GM12878 (cell line): ENCODE results near the gene MACROD2. TPM values are rescaled to one million over a fixed set of nuclear protein-coding genes. Genes with fewer than 3 reads are reported as not detected.

Experiments
- ATAC-seq: fragments of 200-7000 bp; cut with Tn5 transposase; 3 replicates; pipeline ENCODE4 v1.9.1; 2020; ENCODE audit warnings: mild to moderate bottlenecking, moderate library complexity
- BruUV-seq: library from RNA; stranded (reverse); fragments of 400-500 nt; replicated peaks from 2 replicates; lab custom pipeline; 2021; lab: Mats Ljungman, UMichigan
- CTCF ChIA-PET: fragments of 300-600 bp; sonication (Branson Sonifier 250); formaldehyde crosslinking; extraction: SDS; loops from one replicate; lab custom pipeline; 2021; ENCODE audit warnings: inconsistent platforms; lab: Yijun Ruan, JAX
- POLR2A ChIA-PET: fragments of 350-600 bp; formaldehyde crosslinking; extraction: SDS; loops from one replicate; lab custom pipeline; 2021; ENCODE audit warnings: inconsistent platforms; lab: Charles Lee
- RAD21 ChIA-PET: fragments of 300-600 bp; sonication (Branson Sonifier 250); formaldehyde crosslinking; loops from one replicate; lab custom pipeline; 2023; ENCODE audit warnings: antibody characterized with exemption; ENCODE audit not compliant: unreplicated experiment; lab: Charles Lee
- SMC1A ChIA-PET: fragments of 300-600 bp; sonication (Branson Sonifier 250); formaldehyde crosslinking; loops from one replicate; lab custom pipeline; 2023; ENCODE audit not compliant: unreplicated experiment, uncharacterized antibody; lab: Charles Lee
- DNase-seq: peaks from one replicate; pipeline ENCODE4 v3.0.0-alpha.2; 2011; ENCODE audit warnings: low read depth, low spot score
- FAIRE-seq: peaks from 3 replicates; lab custom pipeline; 2011; peaks lifted over from hg19 to GRCh38; lab: Jason Lieb, UNC
- H2AFZ ChIP-seq: 2 replicates; pipeline ENCODE4 v1.6.0; 2011; ENCODE audit warnings: low read depth, low read length, control low read depth; ENCODE audit not compliant: control insufficient read depth
- H3K27ac ChIP-seq: 2 replicates; pipeline ENCODE4 v1.5.1; 2011; ENCODE audit warnings: control low read depth; ENCODE audit not compliant: control insufficient read depth, insufficient read depth
- H3K27me3 ChIP-seq, 2 experiments: replicated peaks in 1 of 2; 2 replicates each; pipeline versions ENCODE4 v1.6.0 to v1.6.1; 2011; ENCODE audit warnings: low read length in 1 of 2; ENCODE audit not compliant: control insufficient read depth in 2 of 2, insufficient read depth in 2 of 2
- H3K36me3 ChIP-seq, 2 experiments: 2 replicates each; pipeline ENCODE4 v1.5.1; 2011; ENCODE audit warnings: low read length in 1 of 2; ENCODE audit not compliant: control insufficient read depth in 2 of 2, insufficient read depth in 2 of 2
- H3K4me1 ChIP-seq: 2 replicates; pipeline ENCODE4 v1.6.1; 2011; ENCODE audit warnings: mild to moderate bottlenecking, low read length, moderate library complexity, mixed read lengths; ENCODE audit not compliant: control insufficient read depth, insufficient read depth
- H3K4me2 ChIP-seq: 2 replicates; pipeline ENCODE4 v1.6.0; 2011; ENCODE audit warnings: control low read depth; ENCODE audit not compliant: control insufficient read depth, insufficient read depth
- H3K4me3 ChIP-seq: fragments of 200-600 bp; sonication (generic); 2 replicates; pipeline ENCODE4 v1.5.1; 2016
- H3K79me2 ChIP-seq: 2 replicates; pipeline ENCODE4 v1.6.0; 2011; ENCODE audit warnings: low read length; ENCODE audit not compliant: control insufficient read depth, insufficient read depth
- H3K9ac ChIP-seq: 2 replicates; pipeline ENCODE4 v1.8.0; 2011; ENCODE audit warnings: low read length, control low read depth, mixed read lengths; ENCODE audit not compliant: control insufficient read depth, insufficient read depth
- H3K9me3 ChIP-seq: replicated peaks from 3 replicates; pipeline ENCODE4 v1.5.1; 2011; ENCODE audit warnings: mild to moderate bottlenecking, low read length; ENCODE audit not compliant: control insufficient read depth, insufficient read depth
- H4K20me1 ChIP-seq: 2 replicates; pipeline ENCODE4 v1.6.0; 2011; ENCODE audit not compliant: control insufficient read depth, insufficient read depth
- FOXK2 ChIP-seq: fragments of 450-650 bp; IDR thresholded peaks from 2 replicates; pipeline ENCODE4 v1.6.1; 2017; ENCODE audit warnings: mild to moderate bottlenecking, moderate library complexity
- MEF2B ChIP-seq: fragments of 450-650 bp; IDR thresholded peaks from 2 replicates; pipeline ENCODE4 v1.6.1; 2018; ENCODE audit warnings: mild to moderate bottlenecking, moderate library complexity; ENCODE audit not compliant: partially characterized antibody, poor library complexity, severe bottlenecking
- SIN3A ChIP-seq: IDR thresholded peaks from 2 replicates; pipeline ENCODE4 v1.6.1; 2012; ENCODE audit warnings: low read depth, low read length, improper control_type of control experiment
- SMARCA5 ChIP-seq: fragments of 450-650 bp; IDR thresholded peaks from 2 replicates; pipeline ENCODE4 v1.6.1; 2017; ENCODE audit warnings: mild to moderate bottlenecking
- STAT3 ChIP-seq: IDR thresholded peaks from 2 replicates; pipeline ENCODE4 v1.6.1; 2011; ENCODE audit warnings: low read depth, low read length, improper control_type of control experiment
- WGBS: methylation state at CpG from one replicate; pipeline ENCODE4 v1.1.6; 2016; ENCODE audit warnings: low lambda C conversion rate; ENCODE audit not compliant: insufficient replicate concordance, insufficient coverage; ENCODE audit errors: missing lambda C conversion rate; 5-methylcytosine and 5-hydroxymethylcytosine counted together
- in situ Hi-C: fragments of 300-500 bp; cut with MboI; formaldehyde crosslinking; loops from 9 replicates; pipeline ENCODE4 v1.14.3; 2018; ENCODE audit warnings: mixed read lengths
- intact Hi-C: fragments of 100-400 bp; cut with micrococcal nuclease; formaldehyde crosslinking; loops from one replicate; pipeline ENCODE4 v1.14.2; 2022; ENCODE audit not compliant: unreplicated experiment
- polyA plus RNA-seq, 11 experiments: library from polyadenylated mRNA; depleted of rRNA in 4 of 11; unstranded in 6 of 11; stranded (reverse) in 5 of 11; fragments of >200 nt; fragmentation: Nextera tagmentation in 4 of 11; fragmentation: Illumina TruSeq in 1 of 11; extraction: Ambion mirVana in 4 of 11; extraction: Trizol in 1 of 11; gene quantifications; 1 replicate in 1 of 11; 2 replicates in 10 of 11; pipeline versions ENCODE4 v1.2.1 to v1.2.3, GENCODE V29; 2011 to 2016; ENCODE audit warnings: inconsistent platforms in 2 of 11, missing spikeins in 2 of 11, low read depth in 1 of 11
- total RNA-seq, 4 experiments: library from RNA; depleted of rRNA in 3 of 4; stranded (reverse); fragments of >200 nt in 3 of 4; fragmentation: Illumina TruSeq in 1 of 4; extraction: Trizol in 1 of 4; gene quantifications; 2 replicates each; pipeline versions ENCODE4 v1.2.1 to v1.2.3, GENCODE V29; 2013 to 2021
- TF ChIP-seq, protein P1 (sequence below): fragments of 450-650 bp; formaldehyde crosslinking; IDR thresholded peaks from 2 replicates; pipeline ENCODE4 v1.4.0; 2020; ENCODE audit warnings: mild to moderate bottlenecking, moderate library complexity

Gene MACROD2
- total and polyA plus RNA-seq, 10 of the 15 experiments (the other 5 are each of a cell fraction or from before 2014, with no cell fraction given), result 1.1 to 21.5 (median 2.2) TPM

DNA sequence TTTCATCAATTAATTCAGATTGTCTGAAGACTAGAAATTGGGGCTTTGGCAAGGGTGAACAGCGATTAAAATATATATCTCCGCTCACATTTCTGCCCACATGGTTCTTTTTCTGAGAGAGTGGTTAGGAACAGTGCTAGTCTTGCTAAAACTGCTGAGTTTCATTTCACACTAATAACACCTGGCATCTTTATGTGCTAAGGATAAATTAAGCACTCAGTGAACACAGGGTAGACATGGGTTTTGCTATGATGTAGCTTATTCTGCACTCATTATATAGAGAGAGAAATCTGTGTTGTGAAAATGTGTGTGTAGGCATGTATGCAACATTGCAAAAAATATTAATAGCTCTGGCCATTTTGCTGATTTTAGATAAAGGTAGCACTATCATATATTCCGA lies 965.5 kb downstream of the MACROD2 start:
- Histone ChIP-seq H3K4me3 (no peak overlapping the region), H3K4me2 (no peak overlapping the region), H3K27me3 (no peaks in the 10 kb centered on the region), H3K9me3 (no peaks in the 10 kb centered on the region), H3K9ac (no peak overlapping the region), H3K79me2 (no peaks in the 10 kb centered on the region), H4K20me1 (no peaks in the 10 kb centered on the region), H3K27ac (no peak overlapping the region), H3K36me3 (no peaks in the 10 kb centered on the region), H2AFZ (no peak overlapping the region), H3K4me1 (no peaks in the 10 kb centered on the region)
- FAIRE-seq (no peak), DNase-seq (no peak), ATAC-seq (no peak)
- intact Hi-C loops (no loop called here), in situ Hi-C loops (no loop called here)
- TF ChIP-seq MEF2B (no peak), SIN3A (no peak), SMARCA5 (no peak), FOXK2 (no peak), STAT3 (no peak)
- ChIA-PET CTCF (interaction anchor here (1.4 kb wide), 1 partner anchor 19 kb away, joined by 3 read pairs; no protein-coding TSS in a partner anchor), RAD21 (no interaction called here), POLR2A (no interaction called here), SMC1A (interaction anchor here (1.0 kb wide), 1 partner anchor 190 kb away, joined by 3 read pairs; no protein-coding TSS in a partner anchor)
- no TSS peak for BruUV-seq
- WGBS, result 26% methylated on average over 3 of the region's 3 CpGs

DNA sequence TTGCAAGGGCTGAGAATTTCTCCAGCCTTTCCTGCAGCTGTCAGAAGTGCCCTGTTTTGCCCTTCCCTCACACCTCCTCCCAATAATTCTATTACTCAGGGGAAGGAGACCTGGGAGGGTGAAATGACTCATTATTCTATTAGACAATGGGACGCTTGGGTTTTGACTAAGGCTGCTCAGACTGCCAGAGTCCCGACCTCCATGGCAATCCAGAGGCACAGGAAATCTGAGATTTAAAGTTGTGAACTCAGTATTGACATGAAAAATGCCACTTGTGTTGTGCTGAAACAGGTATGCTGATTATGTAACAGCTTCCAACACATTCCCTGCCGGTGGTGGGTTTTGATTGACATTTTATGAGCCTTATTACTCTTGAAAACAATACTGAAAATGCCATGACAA lies 967.9 kb downstream of the MACROD2 start:
- no peaks in the 10 kb centered on the region for H3K4me1 ChIP-seq

More for the DNA sequence above, 967.9 kb downstream of the MACROD2 start:
- ChIA-PET POLR2A (no interaction called here), RAD21 (no interaction called here), CTCF (interaction anchor here (0.9 kb wide), 1 partner anchor 15 kb away, joined by 3 read pairs; no protein-coding TSS in a partner anchor)
- H2AFZ ChIP-seq, result no peak overlapping the region
- FAIRE-seq (no peak), DNase-seq (no peak)
- WGBS, result 39% methylated on average over 3 of the region's 3 CpGs
- H3K27me3 ChIP-seq, result no peaks in the 10 kb centered on the region
- no TSS peak for BruUV-seq
- no peak overlapping the region for H3K9ac ChIP-seq
- H3K27ac ChIP-seq, result no peak overlapping the region
- TF ChIP-seq, protein P1, sequence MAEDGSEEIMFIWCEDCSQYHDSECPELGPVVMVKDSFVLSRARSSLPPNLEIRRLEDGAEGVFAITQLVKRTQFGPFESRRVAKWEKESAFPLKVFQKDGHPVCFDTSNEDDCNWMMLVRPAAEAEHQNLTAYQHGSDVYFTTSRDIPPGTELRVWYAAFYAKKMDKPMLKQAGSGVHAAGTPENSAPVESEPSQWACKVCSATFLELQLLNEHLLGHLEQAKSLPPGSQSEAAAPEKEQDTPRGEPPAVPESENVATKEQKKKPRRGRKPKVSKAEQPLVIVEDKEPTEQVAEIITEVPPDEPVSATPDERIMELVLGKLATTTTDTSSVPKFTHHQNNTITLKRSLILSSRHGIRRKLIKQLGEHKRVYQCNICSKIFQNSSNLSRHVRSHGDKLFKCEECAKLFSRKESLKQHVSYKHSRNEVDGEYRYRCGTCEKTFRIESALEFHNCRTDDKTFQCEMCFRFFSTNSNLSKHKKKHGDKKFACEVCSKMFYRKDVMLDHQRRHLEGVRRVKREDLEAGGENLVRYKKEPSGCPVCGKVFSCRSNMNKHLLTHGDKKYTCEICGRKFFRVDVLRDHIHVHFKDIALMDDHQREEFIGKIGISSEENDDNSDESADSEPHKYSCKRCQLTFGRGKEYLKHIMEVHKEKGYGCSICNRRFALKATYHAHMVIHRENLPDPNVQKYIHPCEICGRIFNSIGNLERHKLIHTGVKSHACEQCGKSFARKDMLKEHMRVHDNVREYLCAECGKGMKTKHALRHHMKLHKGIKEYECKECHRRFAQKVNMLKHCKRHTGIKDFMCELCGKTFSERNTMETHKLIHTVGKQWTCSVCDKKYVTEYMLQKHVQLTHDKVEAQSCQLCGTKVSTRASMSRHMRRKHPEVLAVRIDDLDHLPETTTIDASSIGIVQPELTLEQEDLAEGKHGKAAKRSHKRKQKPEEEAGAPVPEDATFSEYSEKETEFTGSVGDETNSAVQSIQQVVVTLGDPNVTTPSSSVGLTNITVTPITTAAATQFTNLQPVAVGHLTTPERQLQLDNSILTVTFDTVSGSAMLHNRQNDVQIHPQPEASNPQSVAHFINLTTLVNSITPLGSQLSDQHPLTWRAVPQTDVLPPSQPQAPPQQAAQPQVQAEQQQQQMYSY (CRISPR knock-in tag), result no peak
- TF ChIP-seq, all 136 proteins: peak for 0
- Histone ChIP-seq H3K4me3 (no peak overlapping the region), H3K79me2 (no peaks in the 10 kb centered on the region), H4K20me1 (no peaks in the 10 kb centered on the region), H3K9me3 (no peaks in the 10 kb centered on the region), H3K36me3 (no peaks in the 10 kb centered on the region), H3K4me2 (no peak overlapping the region)
- intact Hi-C loops (no loop called here), in situ Hi-C loops (no loop called here)
- ATAC-seq, result no peak
- SMC1A ChIA-PET, result interaction anchor here (0.7 to 1.1 kb wide), 2 partner anchors 10 to 81 kb away, joined by 3 read pairs; no protein-coding TSS in a partner anchor
